ENCODE data around the gene RBP2. TPM values are rescaled to one million over a fixed set of nuclear protein-coding genes. Genes with fewer than 3 reads are reported as not detected.
A peak's percentile ranks its signal among the peaks of the same experiment; 100 is the strongest.

RBP2 gene
- total RNA-seq, 1 donor from 2014 or later, result not detected

DNA sequence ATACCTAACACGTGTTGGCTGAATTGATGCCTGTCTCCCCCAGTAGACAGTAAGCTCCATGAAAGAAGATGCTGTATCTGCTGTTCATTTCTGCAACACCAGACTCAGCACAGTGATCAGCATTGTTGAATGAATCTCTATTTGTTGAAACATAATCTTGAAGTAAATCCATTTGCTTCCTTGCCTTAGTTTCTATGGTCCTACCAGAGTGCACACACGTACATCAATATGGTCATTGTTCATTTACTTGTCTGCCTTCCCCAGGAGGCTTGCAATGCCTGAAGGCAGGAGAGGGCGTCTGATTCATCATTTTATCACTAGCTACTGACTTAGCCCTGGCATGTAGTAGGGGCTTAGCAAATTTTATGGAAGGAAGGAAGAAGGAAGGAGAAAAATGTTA is 19.2 kb downstream of the RBP2 start:
- Mint-ChIP-seq H3K36me3 (ENCODE audit: low read depth, unreplicated experiment) (no peaks in the 10 kb centered on the region), H3K9me3 (ENCODE audit: unreplicated experiment) (no peaks in the 10 kb centered on the region), H3K4me1 (ENCODE audit: low read depth, unreplicated experiment) (peaks cover 3% of the 10 kb centered on the region), H3K27ac (ENCODE audit: unreplicated experiment) (no peak overlapping the region), H3K4me3 (ENCODE audit: unreplicated experiment) (no peak overlapping the region), H3K27me3 (ENCODE audit: low read depth, unreplicated experiment) (no peaks in the 10 kb centered on the region)
- Histone ChIP-seq H3K4me1 (ENCODE audit: insufficient read depth, low read length) (no peaks in the 10 kb centered on the region), H3K9ac (ENCODE audit: low read length) (no peak overlapping the region), H2AFZ (ENCODE audit: low read depth, low read length) (no peak overlapping the region), H3K9me3 (ENCODE audit: insufficient read depth, low read depth, low read length) (no peaks in the 10 kb centered on the region), H3K4me3 (ENCODE audit: insufficient read depth, low read depth, low read length) (no peak overlapping the region), H3K79me2 (ENCODE audit: insufficient read depth, low read length) (no peaks in the 10 kb centered on the region), H3K36me3 (ENCODE audit: insufficient read depth, low read length) (no peaks in the 10 kb centered on the region), H4K20me1 (ENCODE audit: insufficient read depth, low read length) (no peaks in the 10 kb centered on the region), H3K27ac (ENCODE audit: low read depth, low read length) (no peak overlapping the region), H3K27me3 (ENCODE audit: insufficient read depth, low read length) (no peaks in the 10 kb centered on the region), H3K4me2 (ENCODE audit: low read length) (no peak overlapping the region)
- no peak for DNase-seq (ENCODE audit: low read depth)
- no peak for TF ChIP-seq EZH2 (IDR thresholded peaks at IDR 0.05; ENCODE audit: insufficient read depth, low read length)
- TF ChIP-seq, protein P1, sequence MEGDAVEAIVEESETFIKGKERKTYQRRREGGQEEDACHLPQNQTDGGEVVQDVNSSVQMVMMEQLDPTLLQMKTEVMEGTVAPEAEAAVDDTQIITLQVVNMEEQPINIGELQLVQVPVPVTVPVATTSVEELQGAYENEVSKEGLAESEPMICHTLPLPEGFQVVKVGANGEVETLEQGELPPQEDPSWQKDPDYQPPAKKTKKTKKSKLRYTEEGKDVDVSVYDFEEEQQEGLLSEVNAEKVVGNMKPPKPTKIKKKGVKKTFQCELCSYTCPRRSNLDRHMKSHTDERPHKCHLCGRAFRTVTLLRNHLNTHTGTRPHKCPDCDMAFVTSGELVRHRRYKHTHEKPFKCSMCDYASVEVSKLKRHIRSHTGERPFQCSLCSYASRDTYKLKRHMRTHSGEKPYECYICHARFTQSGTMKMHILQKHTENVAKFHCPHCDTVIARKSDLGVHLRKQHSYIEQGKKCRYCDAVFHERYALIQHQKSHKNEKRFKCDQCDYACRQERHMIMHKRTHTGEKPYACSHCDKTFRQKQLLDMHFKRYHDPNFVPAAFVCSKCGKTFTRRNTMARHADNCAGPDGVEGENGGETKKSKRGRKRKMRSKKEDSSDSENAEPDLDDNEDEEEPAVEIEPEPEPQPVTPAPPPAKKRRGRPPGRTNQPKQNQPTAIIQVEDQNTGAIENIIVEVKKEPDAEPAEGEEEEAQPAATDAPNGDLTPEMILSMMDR (IDR thresholded peaks at IDR 0.05; ENCODE audit: insufficient read depth, low read depth, low read length), result no peak
- no peak for FAIRE-seq

DNA sequence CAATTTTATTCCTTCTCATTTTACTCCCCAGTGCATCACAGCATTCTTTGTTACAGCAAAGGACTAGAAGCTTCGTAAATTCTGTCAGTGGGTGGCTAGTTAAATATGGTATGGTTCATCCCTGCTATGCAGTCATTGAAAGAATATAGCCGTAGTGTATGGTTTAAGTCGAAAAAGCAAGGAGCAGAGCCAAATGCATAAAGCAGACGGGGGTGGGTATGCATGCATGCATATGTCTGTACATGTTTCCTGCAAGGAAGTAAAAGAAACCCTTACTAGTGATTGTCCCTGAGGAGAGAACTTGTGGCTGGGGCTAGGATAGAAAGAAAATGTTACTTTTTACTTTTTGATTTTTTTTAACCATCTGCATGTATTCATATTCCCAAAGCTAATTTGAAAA is 19.9 kb downstream of the RBP2 start:
- no peaks in the 10 kb centered on the region for H3K4me1 ChIP-seq (ENCODE audit: insufficient read depth, low read length)
- H3K27ac ChIP-seq (ENCODE audit: low read depth, low read length), result no peak overlapping the region
- no peak overlapping the region for H3K9ac ChIP-seq (ENCODE audit: low read length)
- no peak overlapping the region for H3K4me3 Mint-ChIP-seq (ENCODE audit: unreplicated experiment)
- no peak overlapping the region for H3K4me2 ChIP-seq (ENCODE audit: low read length)
- H3K79me2 ChIP-seq (ENCODE audit: insufficient read depth, low read length), result no peaks in the 10 kb centered on the region
- DNase-seq (ENCODE audit: low read depth), result no peak
- H3K27me3 Mint-ChIP-seq (ENCODE audit: low read depth, unreplicated experiment), result no peaks in the 10 kb centered on the region
- no peaks in the 10 kb centered on the region for H4K20me1 ChIP-seq (ENCODE audit: insufficient read depth, low read length)
- H3K36me3 Mint-ChIP-seq (ENCODE audit: low read depth, unreplicated experiment), result no peaks in the 10 kb centered on the region
- no peaks in the 10 kb centered on the region for H3K9me3 ChIP-seq (ENCODE audit: insufficient read depth, low read depth, low read length)
- no peak overlapping the region for H3K27ac Mint-ChIP-seq (ENCODE audit: unreplicated experiment)
- H3K27me3 ChIP-seq (ENCODE audit: insufficient read depth, low read length), result no peaks in the 10 kb centered on the region
- no peak overlapping the region for H2AFZ ChIP-seq (ENCODE audit: low read depth, low read length)
- no peak overlapping the region for H3K4me3 ChIP-seq (ENCODE audit: insufficient read depth, low read depth, low read length)
- H3K36me3 ChIP-seq (ENCODE audit: insufficient read depth, low read length), result no peaks in the 10 kb centered on the region
- H3K9me3 Mint-ChIP-seq (ENCODE audit: unreplicated experiment), result no peaks in the 10 kb centered on the region
- no peaks in the 10 kb centered on the region for H3K4me1 Mint-ChIP-seq (ENCODE audit: low read depth, unreplicated experiment)
- TF ChIP-seq EZH2 (IDR thresholded peaks at IDR 0.05; ENCODE audit: insufficient read depth, low read length), result no peak
- TF ChIP-seq, protein P1 (IDR thresholded peaks at IDR 0.05; ENCODE audit: insufficient read depth, low read depth, low read length), result no peak
- FAIRE-seq, result no peak

DNA sequence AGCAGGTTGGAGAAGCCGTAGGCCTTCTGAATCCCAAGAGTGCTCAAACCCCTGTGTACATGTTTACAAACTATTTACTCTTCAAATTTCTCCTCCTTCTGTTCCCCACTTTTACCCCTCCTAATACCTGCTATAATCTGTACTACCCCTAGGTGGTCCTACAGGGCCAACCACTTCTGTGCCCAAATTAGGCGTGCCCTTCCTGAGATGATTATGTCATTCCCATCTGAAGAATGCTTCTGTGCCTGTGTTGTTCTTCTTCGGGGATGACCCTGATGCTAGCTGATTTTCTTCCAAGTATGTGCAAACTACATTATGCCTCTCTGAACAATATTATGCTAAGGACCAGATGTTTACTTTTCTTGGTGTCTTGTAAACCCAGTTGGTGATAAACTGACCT is 20.5 kb downstream of the RBP2 start:
- H3K4me3 Mint-ChIP-seq (ENCODE audit: unreplicated experiment), result no peak overlapping the region
- no peak for FAIRE-seq

More for the DNA sequence above, 20.5 kb downstream of the RBP2 start:
- no peaks in the 10 kb centered on the region for H3K36me3 ChIP-seq (ENCODE audit: insufficient read depth, low read length)
- H2AFZ ChIP-seq (ENCODE audit: low read depth, low read length), result no peak overlapping the region
- no peak for DNase-seq (ENCODE audit: low read depth)
- no peaks in the 10 kb centered on the region for H3K9me3 ChIP-seq (ENCODE audit: insufficient read depth, low read depth, low read length)
- H3K27ac ChIP-seq (ENCODE audit: low read depth, low read length), result no peak overlapping the region
- no peak overlapping the region for H3K27ac Mint-ChIP-seq (ENCODE audit: unreplicated experiment)
- no peak overlapping the region for H3K4me2 ChIP-seq (ENCODE audit: low read length)
- H3K4me3 ChIP-seq (ENCODE audit: insufficient read depth, low read depth, low read length), result no peak overlapping the region
- no peaks in the 10 kb centered on the region for H3K27me3 Mint-ChIP-seq (ENCODE audit: low read depth, unreplicated experiment)
- H3K36me3 Mint-ChIP-seq (ENCODE audit: low read depth, unreplicated experiment), result no peaks in the 10 kb centered on the region
- no peaks in the 10 kb centered on the region for H4K20me1 ChIP-seq (ENCODE audit: insufficient read depth, low read length)
- H3K4me1 Mint-ChIP-seq (ENCODE audit: low read depth, unreplicated experiment), result no peaks in the 10 kb centered on the region
- no peaks in the 10 kb centered on the region for H3K4me1 ChIP-seq (ENCODE audit: insufficient read depth, low read length)
- no peaks in the 10 kb centered on the region for H3K9me3 Mint-ChIP-seq (ENCODE audit: unreplicated experiment)
- H3K9ac ChIP-seq (ENCODE audit: low read length), result no peak overlapping the region
- TF ChIP-seq EZH2 (IDR thresholded peaks at IDR 0.05; ENCODE audit: insufficient read depth, low read length), result no peak
- TF ChIP-seq, protein P1 (IDR thresholded peaks at IDR 0.05; ENCODE audit: insufficient read depth, low read depth, low read length), result peak; percentile 5
- H3K79me2 ChIP-seq (ENCODE audit: insufficient read depth, low read length), result no peaks in the 10 kb centered on the region
- H3K27me3 ChIP-seq (ENCODE audit: insufficient read depth, low read length), result no peaks in the 10 kb centered on the region
